ENCODE results near the gene MTG2.

DNA sequence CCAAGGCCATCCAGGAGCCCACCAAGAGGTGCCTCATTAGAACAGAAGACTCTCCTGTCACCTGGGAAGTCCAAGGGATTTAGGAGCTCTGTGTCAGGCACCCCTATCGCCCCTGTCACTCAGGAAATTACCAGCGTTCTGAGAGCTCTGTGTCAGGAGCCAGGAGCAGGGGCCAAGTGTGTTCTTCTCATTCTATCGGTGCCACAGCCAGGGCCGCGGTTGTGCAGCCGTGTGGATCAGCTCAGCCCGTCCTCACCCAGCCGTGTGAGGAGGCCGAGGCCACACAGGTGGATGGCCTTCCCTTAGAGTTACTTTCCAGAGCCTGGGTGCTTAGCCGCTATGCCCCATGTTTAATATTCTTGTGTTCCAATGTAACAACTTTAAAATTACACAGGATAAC is 9.8 kb downstream of the MTG2 start:
- TF ChIP-seq, protein P1, sequence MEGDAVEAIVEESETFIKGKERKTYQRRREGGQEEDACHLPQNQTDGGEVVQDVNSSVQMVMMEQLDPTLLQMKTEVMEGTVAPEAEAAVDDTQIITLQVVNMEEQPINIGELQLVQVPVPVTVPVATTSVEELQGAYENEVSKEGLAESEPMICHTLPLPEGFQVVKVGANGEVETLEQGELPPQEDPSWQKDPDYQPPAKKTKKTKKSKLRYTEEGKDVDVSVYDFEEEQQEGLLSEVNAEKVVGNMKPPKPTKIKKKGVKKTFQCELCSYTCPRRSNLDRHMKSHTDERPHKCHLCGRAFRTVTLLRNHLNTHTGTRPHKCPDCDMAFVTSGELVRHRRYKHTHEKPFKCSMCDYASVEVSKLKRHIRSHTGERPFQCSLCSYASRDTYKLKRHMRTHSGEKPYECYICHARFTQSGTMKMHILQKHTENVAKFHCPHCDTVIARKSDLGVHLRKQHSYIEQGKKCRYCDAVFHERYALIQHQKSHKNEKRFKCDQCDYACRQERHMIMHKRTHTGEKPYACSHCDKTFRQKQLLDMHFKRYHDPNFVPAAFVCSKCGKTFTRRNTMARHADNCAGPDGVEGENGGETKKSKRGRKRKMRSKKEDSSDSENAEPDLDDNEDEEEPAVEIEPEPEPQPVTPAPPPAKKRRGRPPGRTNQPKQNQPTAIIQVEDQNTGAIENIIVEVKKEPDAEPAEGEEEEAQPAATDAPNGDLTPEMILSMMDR (conservative IDR thresholded peaks at IDR 0.05; ENCODE audit: low read depth, low read length), result no peak
- no peak for TF ChIP-seq MXI1 (IDR thresholded peaks at IDR 0.05; ENCODE audit: borderline replicate concordance, low read depth, low read length)
- no peak for TF ChIP-seq CEBPB (IDR thresholded peaks at IDR 0.05; ENCODE audit: low read depth, low read length)
- TF ChIP-seq POLR2A (IDR thresholded peaks at IDR 0.05; ENCODE audit: low read depth, low read length), result no peak
- TF ChIP-seq RAD21 (IDR thresholded peaks at IDR 0.05; ENCODE audit: low read length), result no peak
- no peak for TF ChIP-seq NFE2L2 (IDR thresholded peaks at IDR 0.05; ENCODE audit: low read depth, low read length)
- TF ChIP-seq BHLHE40 (IDR thresholded peaks at IDR 0.05; ENCODE audit: low read depth, low read length), result no peak
- TF ChIP-seq MAZ (IDR thresholded peaks at IDR 0.05; ENCODE audit: borderline replicate concordance, low read depth, low read length), result no peak
- TF ChIP-seq, protein P2, sequence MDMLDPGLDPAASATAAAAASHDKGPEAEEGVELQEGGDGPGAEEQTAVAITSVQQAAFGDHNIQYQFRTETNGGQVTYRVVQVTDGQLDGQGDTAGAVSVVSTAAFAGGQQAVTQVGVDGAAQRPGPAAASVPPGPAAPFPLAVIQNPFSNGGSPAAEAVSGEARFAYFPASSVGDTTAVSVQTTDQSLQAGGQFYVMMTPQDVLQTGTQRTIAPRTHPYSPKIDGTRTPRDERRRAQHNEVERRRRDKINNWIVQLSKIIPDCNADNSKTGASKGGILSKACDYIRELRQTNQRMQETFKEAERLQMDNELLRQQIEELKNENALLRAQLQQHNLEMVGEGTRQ (IDR thresholded peaks at IDR 0.05; ENCODE audit: low read depth, low read length), result no peak
- no peak for TF ChIP-seq MAFK (IDR thresholded peaks at IDR 0.05; ENCODE audit: low read depth, low read length)
- TF ChIP-seq ELK1 (IDR thresholded peaks at IDR 0.05; ENCODE audit: borderline replicate concordance, low read depth, low read length), result no peak
- TF ChIP-seq RFX5 (IDR thresholded peaks at IDR 0.05; ENCODE audit: low read depth, low read length), result no peak
- no peak for TF ChIP-seq SMC3 (IDR thresholded peaks at IDR 0.05; ENCODE audit: low read depth, low read length)
- TF ChIP-seq FOS (IDR thresholded peaks at IDR 0.05; ENCODE audit: low read depth, low read length), result no peak

Data from IMR-90 (cell line).